K562 (cell line): Measurements from ENCODE around the gene LRRFIP2. TPM values are rescaled to one million over a fixed set of nuclear protein-coding genes. Genes with fewer than 3 reads are reported as not detected.

Experiments used
- ATAC-seq: fragments of 200-7000 bp; cut with Tn5 transposase; 3 replicates; pipeline ENCODE4 v1.9.1; 2020; ENCODE audit warnings: moderate library complexity
- BruUV-seq: library from RNA; stranded (reverse); fragments of 400-500 nt; replicated peaks from 2 replicates; lab custom pipeline; 2021; lab: Mats Ljungman, UMichigan
- CTCF ChIA-PET: fragments of 300-600 bp; formaldehyde crosslinking; extraction: SDS; loops from one replicate; lab custom pipeline; 2021; ENCODE audit warnings: low intra/inter-chr PET ratio; lab: Yijun Ruan, JAX
- POLR2A ChIA-PET: fragments of 300-600, 350-650 bp; sonication (Branson Sonifier 250); formaldehyde crosslinking; extraction: SDS; loops from one replicate; lab custom pipeline; 2021; ENCODE audit warnings: antibody characterized with exemption, inconsistent platforms; lab: Yijun Ruan, JAX
- DNase-seq, 4 experiments: peaks; one replicate each; pipeline versions ENCODE4 v3.0.0 to v3.0.0-alpha.2; 2011 to 2018; ENCODE audit warnings: low spot score in 3 of 4, mixed read lengths in 3 of 4; ENCODE audit errors: extremely low read depth in 1 of 4
- FAIRE-seq: peaks from 2 replicates; lab custom pipeline; 2011; peaks lifted over from hg19 to GRCh38; lab: Jason Lieb, UNC
- H2AFZ ChIP-seq: 2 replicates; pipeline ENCODE4 v1.6.0; 2011; ENCODE audit warnings: low read depth, low read length, control low read depth, inconsistent platforms
- H3K27ac ChIP-seq: fragments of 200-600 bp; 3 replicates; pipeline ENCODE4 v1.8.0; 2011; ENCODE audit warnings: low read depth, mild to moderate bottlenecking, control low read depth, inconsistent platforms, low read length, moderate library complexity, mixed read lengths; ENCODE audit errors: extremely low read depth
- H3K27me3 ChIP-seq, 2 experiments: fragments of 300-600 bp in 1 of 2; 2 replicates in 1 of 2; 3 replicates in 1 of 2; pipeline versions ENCODE4 v1.6.0 to v1.8.0; 2011; ENCODE audit warnings: inconsistent platforms in 2 of 2, low read length in 2 of 2, mild to moderate bottlenecking in 1 of 2, mixed read lengths in 1 of 2, moderate library complexity in 1 of 2; ENCODE audit not compliant: control insufficient read depth in 2 of 2, insufficient read depth in 2 of 2
- H3K36me3 ChIP-seq: fragments of 300-600 bp; 3 replicates; pipeline ENCODE4 v1.8.0; 2011; ENCODE audit warnings: mild to moderate bottlenecking, low read length, inconsistent platforms; ENCODE audit not compliant: control insufficient read depth, insufficient read depth
- H3K4me1 ChIP-seq, 2 experiments: fragments of 200-600 bp in 1 of 2; replicated peaks in 1 of 2; 2 replicates in 1 of 2; 3 replicates in 1 of 2; pipeline versions ENCODE4 v1.5.1 to v1.8.0; 2011; ENCODE audit warnings: inconsistent platforms in 2 of 2, low read length in 2 of 2, mild to moderate bottlenecking in 1 of 2, mixed read lengths in 1 of 2, moderate library complexity in 1 of 2; ENCODE audit not compliant: control insufficient read depth in 2 of 2, insufficient read depth in 2 of 2
- H3K4me2 ChIP-seq: 2 replicates; pipeline ENCODE4 v1.6.1; 2011; ENCODE audit warnings: low read length, control low read depth, inconsistent platforms, mixed read lengths; ENCODE audit not compliant: insufficient read depth
- H3K4me3 ChIP-seq: fragments of 200-600 bp; sonication (generic), shearing (Covaris generic); 2 replicates; pipeline ENCODE4 v1.5.1; 2016; ENCODE audit warnings: control low read depth, inconsistent platforms
- H3K79me2 ChIP-seq: fragments of 200-600 bp; 3 replicates; pipeline ENCODE4 v1.8.0; 2011; ENCODE audit warnings: low read length, inconsistent platforms; ENCODE audit not compliant: control insufficient read depth, insufficient read depth
- H3K9ac ChIP-seq, 2 experiments: 2 replicates each; pipeline versions ENCODE4 v1.6.0 to v1.6.1; 2011; ENCODE audit warnings: low read depth in 2 of 2, low read length in 2 of 2, control low read depth in 1 of 2, inconsistent platforms in 1 of 2, mild to moderate bottlenecking in 1 of 2, mixed read lengths in 1 of 2; ENCODE audit not compliant: insufficient read depth in 1 of 2
- H3K9me1 ChIP-seq: one replicate; pipeline ENCODE4 v1.6.0; 2011; ENCODE audit warnings: inconsistent platforms, mild to moderate bottlenecking, low read length, moderate library complexity; ENCODE audit not compliant: control insufficient read depth, insufficient read depth
- H3K9me3 ChIP-seq: replicated peaks from 2 replicates; pipeline ENCODE4 v1.5.1; 2011; ENCODE audit warnings: low read depth, low read length, inconsistent platforms; ENCODE audit not compliant: control insufficient read depth, insufficient read depth
- H4K20me1 ChIP-seq: replicated peaks from 2 replicates; pipeline ENCODE4 v1.6.1; 2011; ENCODE audit warnings: low read length, inconsistent platforms, mixed read lengths; ENCODE audit not compliant: control insufficient read depth, insufficient read depth
- BRF1 ChIP-seq: IDR thresholded peaks from 3 replicates; pipeline ENCODE4 v1.6.1; 2011; ENCODE audit warnings: borderline replicate concordance, mild to moderate bottlenecking; ENCODE audit not compliant: insufficient read length; ENCODE audit errors: extremely low read depth
- CBFA2T3 ChIP-seq: fragments of 450-650 bp; IDR thresholded peaks from 2 replicates; pipeline ENCODE4 v1.6.1; 2017
- DMBX1 ChIP-seq: fragments of 250-450 bp; sonication (Bioruptor Pico); IDR thresholded peaks from 2 replicates; pipeline ENCODE4 v1.8.0; 2022; ENCODE audit warnings: inconsistent platforms, mild to moderate bottlenecking, moderate library complexity, borderline replicate concordance
- DNMT1 ChIP-seq: fragments of 450-650 bp; IDR thresholded peaks from 2 replicates; pipeline ENCODE4 v1.6.1; 2016; ENCODE audit warnings: antibody characterized with exemption, mild to moderate bottlenecking
- EP300 ChIP-seq: IDR thresholded peaks from 2 replicates; pipeline ENCODE4 v1.6.1; 2012; ENCODE audit warnings: low read length, improper control_type of control experiment
- FOXM1 ChIP-seq, 2 experiments: fragments of 450-650 bp in 1 of 2; sonication (generic) in 1 of 2; formaldehyde crosslinking in 1 of 2; IDR thresholded peaks; 2 replicates each; pipeline versions ENCODE4 v1.6.1 to v1.9.0; 2017 to 2022; ENCODE audit warnings: low read depth in 2 of 2, mild to moderate bottlenecking in 2 of 2, missing genetic modification reagents in 1 of 2, moderate library complexity in 1 of 2
- HDAC8 ChIP-seq: fragments of 450-650 bp; IDR thresholded peaks from 2 replicates; pipeline ENCODE4 v1.6.1; 2016; ENCODE audit warnings: mild to moderate bottlenecking, missing genetic modification characterization, moderate library complexity, missing compliant biosample characterization
- KDM1A ChIP-seq, 2 experiments: fragments of 450-650 bp; IDR thresholded peaks; 2 replicates each; pipeline ENCODE4 v1.6.1; 2016; ENCODE audit warnings: mild to moderate bottlenecking in 2 of 2
- PHF21A ChIP-seq: fragments of 450-650 bp; IDR thresholded peaks from 2 replicates; pipeline ENCODE4 v1.6.1; 2017; ENCODE audit warnings: low read depth, borderline replicate concordance
- PTRF ChIP-seq: fragments of 450-650 bp; IDR thresholded peaks from 2 replicates; pipeline ENCODE4 v1.6.1; 2016; ENCODE audit warnings: mild to moderate bottlenecking, missing genetic modification characterization, missing compliant biosample characterization
- SPI1 ChIP-seq: IDR thresholded peaks from 2 replicates; pipeline ENCODE4 v1.6.1; 2011; ENCODE audit warnings: low read depth, low read length, control low read depth, borderline replicate concordance
- SUPT5H ChIP-seq: fragments of 450-650 bp; IDR thresholded peaks from 2 replicates; pipeline ENCODE4 v1.6.1; 2016
- TAL1 ChIP-seq: fragments of 450-650 bp; IDR thresholded peaks from 2 replicates; pipeline ENCODE4 v1.6.1; 2016; ENCODE audit warnings: mild to moderate bottlenecking
- ZFP91 ChIP-seq: sonication (generic); formaldehyde crosslinking; IDR thresholded peaks from 2 replicates; pipeline ENCODE4 v1.8.0; 2022; ENCODE audit warnings: mild to moderate bottlenecking, missing genetic modification reagents
- ZNF408 ChIP-seq: fragments of 250-450 bp; sonication (Bioruptor Pico); IDR thresholded peaks from 2 replicates; pipeline ENCODE4 v1.4.0; 2020; ENCODE audit warnings: low read depth, mild to moderate bottlenecking, moderate library complexity
- ZNF561 ChIP-seq: fragments of 450-650 bp; formaldehyde crosslinking; conservative IDR thresholded peaks from 2 replicates; pipeline ENCODE4 v1.4.0; 2020; ENCODE audit warnings: mild to moderate bottlenecking, moderate library complexity
- ZZZ3 ChIP-seq: fragments of 450-650 bp; IDR thresholded peaks from 2 replicates; pipeline ENCODE4 v1.6.1; 2016; ENCODE audit warnings: antibody characterized with exemption, mild to moderate bottlenecking, moderate library complexity
- WGBS: fragments of 100-300 bp; shearing (Covaris generic); methylation state at CpG from one replicate; pipeline ENCODE4 v1.1.6; 2016; ENCODE audit warnings: low coverage, mixed read lengths; ENCODE audit not compliant: insufficient coverage; ENCODE audit errors: missing lambda C conversion rate; 5-methylcytosine and 5-hydroxymethylcytosine counted together
- in situ Hi-C: fragments of 300-500 bp; cut with MboI; formaldehyde crosslinking; loops from 4 replicates; pipeline ENCODE4 v1.15.0; 2018; ENCODE audit warnings: inconsistent platforms, mixed read lengths
- intact Hi-C: fragments of 100-400 bp; cut with micrococcal nuclease; formaldehyde crosslinking; loops from 2 replicates; pipeline ENCODE4 v1.14.2; 2022
- polyA plus RNA-seq, 8 experiments: library from polyadenylated mRNA; depleted of rRNA in 4 of 8; stranded (reverse) in 5 of 8; unstranded in 3 of 8; fragments of >200 nt; fragmentation: Nextera tagmentation in 2 of 8; fragmentation: Illumina TruSeq in 1 of 8; extraction: Ambion mirVana in 2 of 8; extraction: Trizol in 1 of 8; gene quantifications; 2 replicates each; pipeline versions ENCODE4 v1.2.1 to v1.2.3, GENCODE V29; 2011 to 2014; ENCODE audit warnings: inconsistent platforms in 1 of 8, missing spikeins in 1 of 8
- total RNA-seq, 7 experiments: library from RNA; depleted of rRNA in 6 of 7; stranded (reverse); fragments of >200 nt in 6 of 7; fragmentation: Illumina TruSeq in 2 of 7; extraction: Trizol in 2 of 7; gene quantifications; 2 replicates each; pipeline versions ENCODE4 v1.2.1 to v1.2.3, GENCODE V29; 2011 to 2021; ENCODE audit warnings: low replicate concordance in 1 of 7
- TF ChIP-seq, protein P1 (sequence below): sonication (generic); formaldehyde crosslinking; IDR thresholded peaks from 2 replicates; pipeline ENCODE4 v1.8.0; 2022; ENCODE audit warnings: mild to moderate bottlenecking, missing genetic modification reagents
- TF ChIP-seq, protein P2 (sequence below), 3 experiments: fragments of 200-800 bp in 1 of 3; sonication (Bioruptor generic) in 1 of 3; sonication (generic) in 1 of 3; formaldehyde crosslinking in 1 of 3; IDR thresholded peaks; 2 replicates each; pipeline versions ENCODE4 v1.6.1 to v1.8.0; 2016 to 2022; ENCODE audit warnings: mild to moderate bottlenecking in 2 of 3, missing compliant biosample characterization in 2 of 3, missing genetic modification characterization in 2 of 3, missing genetic modification reagents in 1 of 3

LRRFIP2 gene
- total and polyA plus RNA-seq, 9 of the 15 experiments (the other 6 are each of a cell fraction or from before 2014, with no cell fraction given) = 9.9 to 53.9 (median 42.7) TPM

GRCh38 chr3:37138816-37139215 is 35.6 kb downstream of the LRRFIP2 start:
- H3K4me2 ChIP-seq = no peak overlapping the region; the same call in 1 of the 2 replicates
- WGBS = 0% methylated on average over 2 of the region's 2 CpGs
- peaks cover 11% of the 10 kb centered on the region for H3K36me3 ChIP-seq
- intact Hi-C loops = no loop called here
- 0 out of 3 replicates have a peak, but pooled peaks cover 4% of the 10 kb centered on the region for H3K79me2 ChIP-seq
- peaks cover 0 to 14% of the 10 kb centered on the region in 2 experiments; a peak in 3 of 5 replicates for H3K4me1 ChIP-seq
- no peaks in the 10 kb centered on the region for H3K9me1 ChIP-seq
- DNase-seq (no peak), FAIRE-seq (no peak), ATAC-seq (peak; percentile 64)
- no peaks in the 10 kb centered on the region for H3K27me3 ChIP-seq
- no peaks in the 10 kb centered on the region; the same call in 1 of the 2 replicates for H4K20me1 ChIP-seq
- ChIA-PET CTCF (no interaction called here), POLR2A (interaction anchor here (0.6 kb wide), 2 partner anchors 9 to 15 kb away, joined by 3 to 4 read pairs; no protein-coding TSS in a partner anchor)
- H3K9ac ChIP-seq = no peak overlapping the region
- no peak overlapping the region for H3K27ac ChIP-seq
- in situ Hi-C loops = no loop called here
- BruUV-seq = no TSS peak
- no peaks in the 10 kb centered on the region for H3K9me3 ChIP-seq
- H2AFZ ChIP-seq = no peak overlapping the region
- H3K4me3 ChIP-seq = no peak overlapping the region
- TF ChIP-seq ZNF561 (no peak), SUPT5H (no peak), PTRF (tag) (no peak), ZFP91 (no peak), CBFA2T3 (peak; percentile 49), PHF21A (no peak), HDAC8 (tag) (no peak), BRF1 (no peak), EP300 (no peak), DMBX1 (CRISPR knock-in tag) (no peak), SPI1 (no peak), ZZZ3 (no peak), FOXM1 (IDR thresholded peaks at IDR 0.05; ENCODE audit: low read depth) (0 out of 2 replicates have a peak, but pooled peaks have one; percentile 4), FOXM1 (CRISPR knock-in tag; IDR thresholded peaks at IDR 0.05; ENCODE audit: low read depth) (no peak), DNMT1 (no peak), TAL1 (peak; percentile 56), ZNF408 (CRISPR knock-in tag) (no peak), KDM1A (IDR thresholded peaks at IDR 0.05) (no peak)
- TF ChIP-seq, protein P1, sequence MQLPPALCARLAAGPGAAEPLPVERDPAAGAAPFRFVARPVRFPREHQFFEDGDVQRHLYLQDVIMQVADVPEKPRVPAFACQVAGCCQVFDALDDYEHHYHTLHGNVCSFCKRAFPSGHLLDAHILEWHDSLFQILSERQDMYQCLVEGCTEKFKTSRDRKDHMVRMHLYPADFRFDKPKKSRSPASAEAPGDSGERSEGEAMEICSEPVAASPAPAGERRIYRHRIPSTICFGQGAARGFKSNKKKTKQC = no peak
- TF ChIP-seq, protein P2, sequence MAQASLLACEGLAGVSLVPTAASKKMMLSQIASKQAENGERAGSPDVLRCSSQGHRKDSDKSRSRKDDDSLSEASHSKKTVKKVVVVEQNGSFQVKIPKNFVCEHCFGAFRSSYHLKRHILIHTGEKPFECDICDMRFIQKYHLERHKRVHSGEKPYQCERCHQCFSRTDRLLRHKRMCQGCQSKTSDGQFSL (CRISPR knock-in tag; IDR thresholded peaks at IDR 0.05) = no peak
- TF ChIP-seq, protein P2 (tag; IDR thresholded peaks at IDR 0.05) = no peak
